GM18867 (cell line): ENCODE measurements around the gene TMEM200C.

Experiments
- ATAC-seq: cut with Tn5 transposase; IDR thresholded peaks from one replicate; pipeline ENCODE4 v1.9.1; 2021; ENCODE audit warnings: mild to moderate bottlenecking, moderate library complexity; ENCODE audit not compliant: unreplicated experiment

TMEM200C gene

DNA sequence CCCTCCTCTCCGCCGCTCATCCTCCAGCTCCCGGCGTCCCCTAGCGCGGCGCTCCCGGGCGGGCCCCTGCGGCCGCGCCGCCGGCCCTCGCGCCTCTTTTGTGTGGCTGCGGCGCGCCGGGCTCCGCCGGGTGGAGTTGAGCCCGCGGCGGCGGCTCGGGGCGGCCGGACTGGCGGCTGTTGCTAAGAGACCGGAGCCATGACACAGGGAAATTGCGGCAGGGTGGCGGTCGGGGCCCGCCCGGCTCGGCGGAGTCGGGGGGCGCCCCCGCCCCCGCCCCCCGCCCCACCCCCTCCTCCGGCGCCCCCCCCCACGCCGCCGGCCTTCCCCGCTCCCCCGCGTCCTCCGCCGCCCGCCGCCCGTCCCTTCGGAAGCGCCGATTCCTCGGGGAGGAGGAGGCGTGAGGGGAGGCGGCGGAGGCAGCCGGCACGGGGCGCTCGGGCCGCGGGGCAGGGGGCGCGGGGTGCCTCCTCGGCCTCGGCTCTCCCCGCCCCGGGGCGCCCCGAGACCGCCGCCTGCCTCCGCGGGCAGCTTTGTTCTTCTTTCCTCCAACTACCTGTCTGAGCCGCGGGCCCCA lies at the start of gene TMEM200C:
TSS of gene TMEM200C (minus strand) at position 224 of the 577 bp plus-strand sequence. CDS start 3,459 bp downstream, outside the sequence.
- ATAC-seq: no peak

- no peak for ATAC-seq
Observed at GRCh38 chr18:5944448-5944847, 49.1 kb upstream of the TMEM200C start.

GRCh38 chr18:5943514-5943913 lies 48.2 kb upstream of the TMEM200C start:
- no peak for ATAC-seq

DNA sequence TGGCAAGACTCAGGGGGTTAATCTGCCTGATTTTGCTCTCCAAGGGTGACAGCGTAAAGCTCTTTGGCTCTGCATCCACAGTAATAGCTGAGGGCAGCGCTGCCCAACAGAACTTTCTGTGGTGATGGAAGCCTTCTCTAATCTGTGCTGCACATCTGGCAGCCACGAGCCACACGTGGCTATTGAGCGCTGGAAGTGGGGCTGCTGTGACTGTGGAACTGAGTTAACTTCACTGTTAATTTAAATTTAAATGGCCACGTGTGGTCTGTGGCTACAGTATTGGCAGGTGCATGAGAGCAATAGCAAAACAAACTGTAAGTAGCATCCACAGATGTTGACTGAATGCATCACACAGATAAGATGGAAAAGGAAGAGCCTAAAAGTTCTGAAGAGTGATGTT lies 47.3 kb upstream of the TMEM200C start:
- ATAC-seq: no peak

DNA sequence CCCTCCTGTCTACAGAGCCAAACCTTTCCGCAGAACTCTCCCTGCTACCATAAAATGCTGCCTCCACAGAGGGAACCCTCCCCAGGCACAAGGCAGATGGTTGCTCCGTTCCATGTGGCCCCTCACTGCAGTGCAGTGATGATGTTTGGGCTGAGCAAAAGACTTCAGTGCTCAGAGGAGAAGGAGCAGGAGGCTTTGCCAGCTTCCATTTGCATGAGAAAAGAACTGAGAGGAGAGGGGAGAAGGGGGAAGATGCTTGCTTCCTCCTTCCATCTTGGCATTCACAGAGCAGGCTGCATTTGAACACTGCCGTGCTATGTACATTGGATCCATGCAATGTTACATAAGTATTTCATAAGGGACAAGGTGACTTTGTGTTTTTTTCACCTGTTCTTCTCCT lies 46.6 kb upstream of the TMEM200C start:
- no peak for ATAC-seq

GRCh38 chr18:5939801-5940667 lies 44.7 kb upstream of the TMEM200C start:
- no peak for ATAC-seq

GRCh38 chr18:5937795-5938194 lies 42.5 kb upstream of the TMEM200C start:
- no peak for ATAC-seq

DNA sequence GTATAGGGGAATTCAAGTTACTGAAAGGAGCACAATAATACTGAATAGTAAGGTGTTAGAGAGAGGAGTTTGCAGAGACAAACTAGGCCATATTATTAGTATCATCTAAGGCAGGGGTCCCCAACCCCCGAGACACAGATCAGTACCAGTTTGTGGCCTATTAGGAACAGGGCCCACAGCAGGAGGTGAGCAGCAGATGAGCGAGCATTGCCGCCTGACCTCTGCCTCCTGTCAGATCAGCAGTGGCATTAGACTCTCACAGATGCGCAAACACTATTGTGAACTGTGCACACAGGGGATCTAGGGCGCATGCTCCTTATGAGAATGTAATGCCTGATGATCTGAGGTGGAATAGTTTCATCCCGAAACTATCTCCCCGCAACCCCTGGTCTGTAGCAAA lies 41.8 kb upstream of the TMEM200C start:
- ATAC-seq: no peak

GRCh38 chr18:5930789-5931188 lies 35.5 kb upstream of the TMEM200C start:
- no peak for ATAC-seq

DNA sequence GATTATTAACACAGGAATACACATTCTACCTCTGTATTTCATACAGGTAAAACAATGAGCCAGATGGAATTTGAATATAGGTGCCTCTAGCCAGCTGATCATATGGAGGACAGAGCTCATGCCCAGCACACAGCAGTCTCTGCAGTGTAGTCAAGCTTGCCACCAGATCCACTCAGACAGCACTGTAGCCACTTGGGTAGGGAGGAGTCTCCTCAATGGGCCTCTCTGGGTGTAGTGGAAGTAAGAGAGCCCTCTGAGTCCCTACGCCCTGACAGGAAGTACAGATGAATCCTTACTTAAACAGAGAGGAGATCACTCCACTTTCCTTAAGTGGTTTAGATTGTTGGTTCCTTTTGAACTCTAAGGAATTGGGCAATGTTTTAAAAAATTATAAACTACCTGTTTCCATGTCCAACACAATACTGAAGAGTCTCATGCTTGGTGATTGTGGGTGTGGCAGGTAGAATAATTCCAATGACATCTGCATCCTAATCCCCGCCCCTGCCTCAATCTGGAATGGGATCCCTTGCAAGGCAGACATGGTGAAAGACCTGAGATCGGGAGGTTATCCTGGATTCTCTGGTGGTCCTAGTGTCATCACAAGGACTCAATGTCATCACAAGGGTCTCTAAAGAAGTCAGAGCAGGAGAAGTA lies 23.0 kb upstream of the TMEM200C start:
- ATAC-seq: no peak

- no peak for ATAC-seq
Observed at GRCh38 chr18:5914951-5915350, 19.6 kb upstream of the TMEM200C start.

GRCh38 chr18:5914016-5914415 lies 18.7 kb upstream of the TMEM200C start:
- no peak for ATAC-seq

GRCh38 chr18:5912566-5912965 lies 17.2 kb upstream of the TMEM200C start:
- no peak for ATAC-seq

DNA sequence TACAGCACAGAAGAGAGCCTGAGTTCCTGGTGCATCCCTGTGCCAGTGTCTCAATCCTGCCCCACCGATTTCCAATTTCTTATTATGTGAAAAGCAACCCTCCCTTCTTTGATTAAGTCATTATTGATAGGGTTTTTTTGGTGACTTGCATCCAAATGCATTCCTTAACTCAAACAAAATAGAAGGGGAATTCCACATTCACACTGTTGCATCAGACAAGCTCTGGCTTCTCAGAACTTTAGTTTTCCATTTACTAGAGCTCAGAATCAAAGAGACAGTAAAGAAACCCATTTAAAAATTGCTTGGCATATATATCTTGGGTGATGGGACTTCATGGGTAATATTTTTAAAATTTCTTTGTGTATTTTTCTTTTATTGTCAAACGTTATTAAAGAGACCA lies 13.8 kb upstream of the TMEM200C start:
- no peak for ATAC-seq

GRCh38 chr18:5903386-5903785 lies 8.1 kb upstream of the TMEM200C start:
- no peak for ATAC-seq

- ATAC-seq: no peak
Observed at GRCh38 chr18:5900262-5900661, 4.9 kb upstream of the TMEM200C start.

DNA sequence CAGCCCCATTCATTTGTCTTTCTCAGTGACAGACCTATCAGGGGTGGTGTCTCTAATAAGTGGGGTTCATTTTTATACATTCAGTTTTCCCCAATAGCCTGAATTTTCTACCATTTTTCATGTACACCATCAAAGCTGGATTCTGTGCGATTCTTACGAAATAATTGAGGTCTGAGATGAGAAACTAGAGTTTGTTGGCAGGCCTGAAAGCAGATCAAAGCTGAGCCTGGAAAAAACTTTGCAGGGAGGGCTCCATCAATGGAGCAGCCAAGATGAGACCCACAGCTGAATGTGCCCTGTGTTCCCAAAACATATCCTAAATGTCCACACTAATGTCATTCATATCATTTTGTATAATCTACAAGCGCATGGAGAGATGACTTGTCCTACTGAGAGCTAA lies 4.5 kb upstream of the TMEM200C start:
- ATAC-seq: no peak

- ATAC-seq: no peak
Observed at GRCh38 chr18:5895876-5896740, 786 bp upstream of the TMEM200C start.

DNA sequence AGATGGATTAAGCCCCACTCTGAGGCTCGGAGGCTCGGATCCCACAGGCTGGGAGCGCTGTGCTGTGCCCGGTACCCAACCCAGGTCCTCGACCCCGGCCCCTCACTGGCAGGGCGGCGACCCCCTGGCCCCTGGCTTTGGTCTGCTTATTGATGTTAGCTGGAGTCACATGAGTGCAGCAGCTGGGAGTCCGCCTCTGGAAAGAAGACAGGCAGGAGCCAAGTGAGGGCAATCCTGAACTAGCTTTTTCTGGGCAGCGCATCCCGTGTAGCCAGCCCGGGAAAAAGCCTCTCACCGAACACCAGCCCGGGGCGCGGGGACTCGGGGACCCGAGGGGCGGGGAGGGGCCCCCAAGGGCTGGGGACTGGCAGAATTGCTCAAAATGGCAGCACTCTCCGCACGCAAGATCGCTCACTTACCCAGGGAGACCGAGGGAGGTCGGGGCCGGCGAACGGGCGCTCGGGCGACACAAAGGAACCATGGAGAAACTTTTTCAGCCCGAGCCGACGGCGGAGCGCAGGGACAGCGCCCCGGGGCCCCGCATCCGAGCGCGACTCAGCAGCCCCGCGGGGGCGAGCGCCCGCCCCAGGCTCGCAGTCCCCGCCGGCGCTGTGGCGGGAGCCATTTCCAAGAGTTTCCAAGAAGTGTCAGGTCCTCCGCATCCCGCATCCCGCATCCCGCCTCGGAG lies 567 bp downstream of the TMEM200C start:
- ATAC-seq: no peak

DNA sequence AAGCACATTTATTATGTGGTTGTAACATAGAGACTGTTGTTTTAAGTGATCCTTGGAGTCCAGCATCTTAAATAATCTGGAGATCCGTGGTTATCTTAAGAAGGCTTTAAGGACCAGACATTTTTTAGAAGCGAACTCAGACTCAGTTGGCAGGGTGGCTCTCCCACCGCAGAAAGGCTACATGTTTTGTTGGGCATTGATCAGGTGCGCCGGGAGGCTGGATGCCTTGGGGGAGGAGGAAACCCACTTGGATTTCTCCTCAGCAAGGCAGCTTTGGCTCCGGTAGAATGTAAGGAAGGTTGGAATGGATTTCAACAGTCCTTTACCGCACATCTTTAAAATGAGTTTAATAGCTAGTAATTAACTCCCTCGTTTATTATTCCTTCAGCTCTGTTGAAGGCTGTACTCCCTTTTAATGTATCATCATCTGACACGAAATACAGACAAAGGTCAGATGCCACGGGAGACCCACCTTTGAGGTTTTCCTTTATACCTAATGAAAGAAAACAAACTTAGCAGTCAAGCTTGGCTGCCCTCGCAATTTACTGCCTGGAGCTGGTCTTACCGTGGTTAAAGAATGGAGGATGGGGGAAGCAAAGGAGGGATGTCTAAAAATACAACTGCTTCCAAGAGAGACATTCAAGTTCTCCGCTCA lies 1.2 kb downstream of the TMEM200C start:
- no peak for ATAC-seq
